GM18858 (cell line): ENCODE results near the gene UCHL3.

ENCODE experiments used
- ATAC-seq: cut with Tn5 transposase; IDR thresholded peaks from one replicate; pipeline ENCODE4 v1.9.1; 2021; ENCODE audit not compliant: unreplicated experiment

Gene UCHL3

GRCh38 chr13:75547917-75548316 is 1.7 kb upstream of the UCHL3 start:
- ATAC-seq: no peak

GRCh38 chr13:75550159-75550567 is 572 bp downstream of the UCHL3 start:
- no peak for ATAC-seq

GRCh38 chr13:75554464-75554863 is 4.9 kb downstream of the UCHL3 start:
- no peak for ATAC-seq

- no peak for ATAC-seq
Measured at GRCh38 chr13:75554981-75555380, 5.4 kb downstream of the UCHL3 start.

GRCh38 chr13:75555836-75556235 is 6.2 kb downstream of the UCHL3 start:
- ATAC-seq: no peak

GRCh38 chr13:75556961-75557360 is 7.4 kb downstream of the UCHL3 start:
- no peak for ATAC-seq

- no peak for ATAC-seq
Measured at GRCh38 chr13:75558145-75558840, 8.7 kb downstream of the UCHL3 start.

GRCh38 chr13:75566658-75567057 is 17.1 kb downstream of the UCHL3 start:
- ATAC-seq: no peak

- ATAC-seq: no peak
Measured at GRCh38 chr13:75569576-75569975, 20.0 kb downstream of the UCHL3 start.

- peak; percentile 81 for ATAC-seq
Measured at GRCh38 chr13:75579529-75579928, 29.9 kb downstream of the UCHL3 start.

- no peak for ATAC-seq
Measured at GRCh38 chr13:75581874-75582640, 32.5 kb downstream of the UCHL3 start.

GRCh38 chr13:75583091-75583490 is 33.5 kb downstream of the UCHL3 start:
- no peak for ATAC-seq

GRCh38 chr13:75585153-75585552 is 35.6 kb downstream of the UCHL3 start:
- no peak for ATAC-seq

- no peak for ATAC-seq
Measured at GRCh38 chr13:75587679-75588078, 38.1 kb downstream of the UCHL3 start.

GRCh38 chr13:75596657-75597182 is 47.1 kb downstream of the UCHL3 start:
- no peak for ATAC-seq

GRCh38 chr13:75600371-75600770 is 50.8 kb downstream of the UCHL3 start:
- ATAC-seq: no peak

GRCh38 chr13:75603038-75603437 is 53.4 kb downstream of the UCHL3 start:
- no peak for ATAC-seq

- no peak for ATAC-seq
Measured at GRCh38 chr13:75607447-75607846, 57.9 kb downstream of the UCHL3 start.

GRCh38 chr13:75610466-75610865 is 60.9 kb downstream of the UCHL3 start:
- ATAC-seq: no peak

GRCh38 chr13:75612354-75612753 is 62.8 kb downstream of the UCHL3 start:
- no peak for ATAC-seq

GRCh38 chr13:75617230-75617629 is 67.6 kb downstream of the UCHL3 start:
- ATAC-seq: no peak

- no peak for ATAC-seq
Measured at GRCh38 chr13:75618308-75618707, 68.7 kb downstream of the UCHL3 start.
